Heart left ventricle (tissue), 16 donors: ENCODE data around the gene GABRA6. TPM values are rescaled to one million over a fixed set of nuclear protein-coding genes. Genes with fewer than 3 reads are reported as not detected.
"Not testable (repeated sequence)": the region's sequence is repeated elsewhere in the genome, so short reads cannot be mapped to it uniquely, and the experiment has no call there.

ENCODE experiments used
- ATAC-seq, 4 donors: fragments of 200-7000 bp; cut with Tn5 transposase; one replicate each; pipeline ENCODE4 v1.9.1; 2020 to 2022; ENCODE audit warnings: moderate library complexity in 4 of 4, mild to moderate bottlenecking in 3 of 4, moderate number of reproducible peaks in 1 of 4
- DNase-seq, 5 donors: peaks; one replicate each; pipeline ENCODE4 v3.0.0-alpha.2; 2020
- H3K27ac ChIP-seq, 12 donors: fragments of 200-600 bp; sonication (generic) in 4 of 12; one replicate each; pipeline versions ENCODE4 v1.5.0 to v1.8.0; 2016 to 2022; ENCODE audit warnings: mild to moderate bottlenecking in 2 of 12
- H3K27me3 ChIP-seq, 9 donors: fragments of 200-600 bp; sonication (generic) in 2 of 9; one replicate each; pipeline versions ENCODE4 v1.5.1 to v1.8.0; 2016 to 2022; ENCODE audit warnings: mild to moderate bottlenecking in 3 of 9
- H3K36me3 ChIP-seq, 9 donors: fragments of 200-600 bp; sonication (generic) in 2 of 9; one replicate each; pipeline versions ENCODE4 v1.5.0 to v1.8.0; 2018 to 2022; ENCODE audit warnings: mild to moderate bottlenecking in 2 of 9
- H3K4me1 ChIP-seq, 12 donors: fragments of 200-600 bp; sonication (generic) in 4 of 12; one replicate each; pipeline versions ENCODE4 v1.5.0 to v1.8.0; 2016 to 2022; ENCODE audit warnings: mild to moderate bottlenecking in 3 of 12
- H3K4me3 ChIP-seq, 12 donors: fragments of 200-600 bp; sonication (generic) in 4 of 12; one replicate each; pipeline versions ENCODE4 v1.5.0 to v1.8.0; 2017 to 2022; ENCODE audit warnings: mild to moderate bottlenecking in 9 of 12, moderate library complexity in 4 of 12
- H3K9me3 ChIP-seq, 12 donors: fragments of 200-600 bp; sonication (generic) in 4 of 12; one replicate each; pipeline versions ENCODE4 v1.5.0 to v1.8.0; 2016 to 2022; ENCODE audit warnings: mild to moderate bottlenecking in 1 of 12
- CTCF ChIP-seq, 12 donors: fragments of 200-600 bp; sonication (generic) in 4 of 12; IDR thresholded peaks; one replicate each; pipeline versions ENCODE4 v1.5.0 to v1.8.0; 2018 to 2022; ENCODE audit warnings: antibody characterized with exemption in 12 of 12, mild to moderate bottlenecking in 5 of 12
- POLR2A ChIP-seq, 2 donors: fragments of 450-650 bp; IDR thresholded peaks; one replicate each; pipeline ENCODE4 v1.6.1; 2017; ENCODE audit warnings: antibody characterized with exemption in 2 of 2, mild to moderate bottlenecking in 2 of 2, moderate library complexity in 2 of 2
- WGBS, 4 donors: extraction: QIAGEN DNeasy Blood & Tissue Kit in 2 of 4; methylation state at CpG; one replicate each; pipeline versions ENCODE4 v1.1.5 to v1.1.7; 2013 to 2018; 5-methylcytosine and 5-hydroxymethylcytosine counted together
- intact Hi-C, 10 donors: fragments of 100-400 bp; cut with DNase I; formaldehyde crosslinking; loops; one replicate each; pipeline versions ENCODE4 v1.11.1 to v1.14.2; 2022
- long read RNA-seq, 3 donors: library from polyadenylated mRNA; unstranded; transcript quantifications; one replicate each; pipeline ENCODE4 v2.0.0, GENCODE V29; 2020 to 2021
- polyA plus RNA-seq, 2 donors: library from polyadenylated mRNA; stranded (reverse); fragments of 200-250 nt; gene quantifications; one replicate each; pipeline ENCODE4 v1.2.3, GENCODE V29; 2013
- total RNA-seq, 9 donors: library from RNA; depleted of rRNA in 2 of 9; stranded (reverse); fragments of >200 nt in 2 of 9; fragmentation: NEBNext Ultra II Directional in 3 of 9; extraction: Animal tissue kit (Norgen Biotek cat#: 25700) in 3 of 9; gene quantifications; one replicate each; pipeline versions ENCODE4 v1.1.0 to v1.2.4, GENCODE V29; 2016 to 2023
- donor health status: ischemic (EF 13 %, LVEDD 7.1; RV severe dilation, severe dysfunction).
- donor health status: healthy with polysubstance abuse.
- donor health status: DM: no; HTN: yes; CAD: no.
- donor health status: DM: no; HTN: no; CAD: no.
- donor health status: ischemic (EF 25% LVEDD 6.9; RV normal size, moderate dysfunction).
- donor health status: ischemic (EF 25% LVEDD 5.7; RV mildly dilated, moderate dysfunction).
- donor health status: healthy.
- donor health status: DM: yes; HTN: yes; CAD: no.
- donor health status: ischemic (EF 35%, LVEDD 5.7; RV mildly dilated, moderate dysfunction).
- donor health status: nonischemic (EF 11% LVEDD 7.7; RV severe dilation, severe dysfunction).
- donor health status: DM: yes; HTN: yes; CAD: no.
- donor health status: PGD.
- donor health status: ischemic (EF 29% LVEDD 5.4; RV normal size, mild dysfunction).
- donor health status: nonischemic (EF 23%, LVEDD 6.1; RV moderate dilation, normal function).

The GABRA6 gene
- total RNA-seq = not detected
- polyA plus RNA-seq = not detected
- long read RNA-seq, donor 1 = 0 reads
- long read RNA-seq, donor 2 = 0 reads
- long read RNA-seq, donor 3 = 0 reads

DNA sequence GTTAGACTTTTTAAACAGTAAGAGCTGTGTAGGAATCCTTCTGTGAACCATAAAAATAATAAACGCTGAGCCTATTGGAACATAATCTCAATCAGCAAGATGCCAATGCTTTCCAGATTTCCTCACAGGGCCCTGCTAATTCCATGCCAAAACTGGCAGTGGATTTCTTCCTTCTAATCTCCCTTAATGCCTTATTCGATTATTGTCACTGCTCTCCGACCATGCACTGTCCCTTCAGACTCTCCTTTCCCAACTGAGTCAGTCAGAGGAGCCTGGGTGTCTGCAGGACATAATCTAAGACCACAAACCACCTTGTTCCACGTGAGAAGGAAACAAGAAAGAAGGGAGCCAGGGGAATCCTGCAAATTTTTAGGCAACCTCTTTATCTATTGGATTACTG, at the start of gene GABRA6:
TSS of gene GABRA6 (plus strand) at position 261 of the 400 bp plus-strand sequence. CDS start 269 bp downstream, outside the sequence.
- no peaks in the 10 kb centered on the region for H3K27me3 ChIP-seq
- TF ChIP-seq CTCF (IDR thresholded peaks at IDR 0.05) (no peak), POLR2A (IDR thresholded peaks at IDR 0.05) (no peak)

GRCh38 chr5:161637591-161637990, 47.9 kb upstream of the GABRA6 start:
- DNase-seq = no peak
- TF ChIP-seq POLR2A (IDR thresholded peaks at IDR 0.05) = no peak
- TF ChIP-seq CTCF (IDR thresholded peaks at IDR 0.05) = no peak
- 72 to 86% (median 76%) methylated on average over 1 of the region's 1 CpG for WGBS, 4 donors
- no peaks in the 10 kb centered on the region for H3K9me3 ChIP-seq
- no peak overlapping the region for H3K4me3 ChIP-seq
- intact Hi-C loops = no loop called here
- no peaks in the 10 kb centered on the region for H3K4me1 ChIP-seq
- H3K27me3 ChIP-seq = no peaks in the 10 kb centered on the region
- no peaks in the 10 kb centered on the region for H3K36me3 ChIP-seq
- no peak for ATAC-seq
- no peak overlapping the region for H3K27ac ChIP-seq

More for the DNA sequence above, at the start of gene GABRA6:
- Histone ChIP-seq H3K4me1 (no peaks in the 10 kb centered on the region), H3K36me3 (no peaks in the 10 kb centered on the region), H3K9me3 (peaks cover 0 to 6% (median 0%) of the 10 kb centered on the region in 12 donors), H3K4me3 (no peak within 1 kb of the TSS), H3K27ac (no peak within 1 kb of the TSS)
- intact Hi-C loops = no loop called here
- ATAC-seq (no peak), DNase-seq (no peak)
- 51 to 64% (median 58%) methylated on average over 4 of the region's 4 CpGs for WGBS, 4 donors

DNA sequence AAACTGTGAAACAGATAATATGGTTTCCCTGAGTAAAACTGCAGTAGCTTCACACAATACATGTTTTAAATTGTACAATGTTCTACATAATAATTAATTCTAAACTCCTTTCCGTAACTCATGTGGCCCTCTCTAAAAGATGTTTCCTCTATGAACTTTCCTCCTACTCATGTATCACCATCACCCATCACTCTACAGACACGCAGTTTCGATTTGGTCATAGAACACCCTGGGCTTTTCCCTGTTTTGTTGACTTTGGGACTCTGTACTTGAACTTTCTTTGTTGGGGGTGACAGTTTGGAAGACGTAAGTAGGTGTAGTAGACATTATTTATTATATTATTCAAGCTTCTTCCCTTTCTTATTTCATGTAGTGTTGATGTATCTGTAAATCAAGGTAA, 44.1 kb upstream of the GABRA6 start:
- H3K4me1 ChIP-seq = no peaks in the 10 kb centered on the region
- DNase-seq (no peak), ATAC-seq (no peak)
- no peak overlapping the region for H3K4me3 ChIP-seq
- H3K27ac ChIP-seq = no peak overlapping the region
- no peaks in the 10 kb centered on the region for H3K9me3 ChIP-seq
- intact Hi-C loops = no loop called here
- H3K27me3 ChIP-seq = no peaks in the 10 kb centered on the region
- WGBS, 4 donors = 73 to 88% (median 83%) methylated on average over 4 of the region's 4 CpGs
- no peaks in the 10 kb centered on the region for H3K36me3 ChIP-seq
- TF ChIP-seq POLR2A (IDR thresholded peaks at IDR 0.05) = no peak
- no peak for TF ChIP-seq CTCF (IDR thresholded peaks at IDR 0.05)

GRCh38 chr5:161645264-161645663, 40.3 kb upstream of the GABRA6 start:
- H3K27me3 ChIP-seq = no peaks in the 10 kb centered on the region
- no peaks in the 10 kb centered on the region for H3K9me3 ChIP-seq
- no peak overlapping the region for H3K4me3 ChIP-seq
- no peak for TF ChIP-seq POLR2A (IDR thresholded peaks at IDR 0.05)
- no peak for TF ChIP-seq CTCF (IDR thresholded peaks at IDR 0.05)
- intact Hi-C loops = no loop called here
- DNase-seq (no peak), ATAC-seq (no peak)
- no peak overlapping the region for H3K27ac ChIP-seq
- no peaks in the 10 kb centered on the region for H3K36me3 ChIP-seq
- WGBS, 4 donors = 88 to 91% (median 89%) methylated on average over 1 of the region's 1 CpG
- H3K4me1 ChIP-seq = no peaks in the 10 kb centered on the region

DNA sequence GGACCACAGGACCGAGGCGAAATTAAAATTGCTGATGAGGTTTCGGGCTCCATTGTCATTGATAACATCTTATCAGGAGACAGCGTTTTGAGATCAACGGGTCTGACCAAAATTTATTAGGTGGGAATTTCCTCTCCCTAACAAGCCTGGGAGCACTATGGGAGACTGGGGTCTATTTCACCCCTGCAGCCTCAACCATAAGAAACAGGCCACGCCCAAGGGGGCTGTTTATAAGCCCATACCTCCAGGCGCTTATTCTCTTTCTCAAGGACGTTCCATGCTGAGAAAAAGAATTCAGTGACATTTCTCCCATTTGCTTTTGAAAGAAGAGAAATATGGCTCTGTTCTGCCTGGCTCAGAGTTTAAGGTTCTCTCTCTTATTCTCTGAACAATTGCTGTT, 33.6 kb upstream of the GABRA6 start:
- ATAC-seq, DNase-seq, H3K27ac ChIP-seq, H3K4me3 ChIP-seq, H3K4me1 ChIP-seq, intact Hi-C loops, H3K27me3 ChIP-seq, H3K36me3 ChIP-seq: not testable (repeated sequence)
- peaks cover 0 to 26% (median 9%) of the 10 kb centered on the region in 12 donors for H3K9me3 ChIP-seq
- WGBS, 4 donors = 56 to 77% (median 72%) methylated on average over 8 of the region's 8 CpGs
